Measurements from ENCODE around the gene ATG4B. TPM values are rescaled to one million over a fixed set of nuclear protein-coding genes. Genes with fewer than 3 reads are reported as not detected.
A peak's percentile ranks its signal among the peaks of the same experiment; 100 is the strongest.

ATG4B gene
- total and polyA plus RNA-seq, 2 of the 8 experiments (the other 6 are each of a cell fraction or from before 2014, with no cell fraction given), result 103 to 155 TPM

GRCh38 chr2:241637795-241638660 lies 535 bp downstream of the ATG4B start:
- peaks cover 3 to 11% (median 9%) of the 10 kb centered on the region in 4 experiments; a peak in 6 of 8 replicates for H3K36me3 ChIP-seq (ENCODE audit: control insufficient read depth in 2 of 4, insufficient read depth in 4 of 4, low read length in 3 of 4)
- H2AFZ ChIP-seq (ENCODE audit: low read length), result no peak overlapping the region
- peak overlapping the region; percentile 97 for H3K27ac ChIP-seq (ENCODE audit: low read depth, low read length)
- 10% methylated on average over 22 of the region's 67 CpGs; no CpG with 5 or more reads in 1 of the 2 experiments for WGBS, 2 experiments (ENCODE audit: extremely low coverage in 1 of 2, insufficient coverage in 1 of 2, insufficient read length in 1 of 2, insufficient replicate concordance in 2 of 2, low coverage in 1 of 2, low lambda C conversion rate in 2 of 2, missing lambda C conversion rate in 1 of 2)
- no peak overlapping the region for H3K14ac ChIP-seq (ENCODE audit: insufficient read length)
- H4K8ac ChIP-seq (ENCODE audit: extremely low read depth, insufficient read depth, low read length), result peak overlapping the region; percentile 98
- FAIRE-seq (no peak), DNase-seq (ENCODE audit: low read depth in 1 of 2, low spot score in 2 of 2) (no peak)
- no peaks in the 10 kb centered on the region for H3K9me3 ChIP-seq (ENCODE audit: insufficient read depth in 2 of 2, low read depth in 1 of 2, low read length in 1 of 2)
- peak overlapping the region; percentile 67 to 98 (median 85); a peak in 6 of 7 replicates for H3K9ac ChIP-seq (replicated peaks in 1 of 4; ENCODE audit: extremely low read depth in 1 of 4, low read depth in 3 of 4, low read length in 3 of 4)
- H4K91ac ChIP-seq (replicated peaks; ENCODE audit: insufficient read length, low read length), result no peak overlapping the region
- POLR2A ChIA-PET (ENCODE audit: partially characterized antibody), result interaction anchor here (0.5 to 2.7 kb wide), 17 partner anchors 9 to 935 kb away, joined by 3 to 8 read pairs (median 4); partner anchors contain the start of genes DTYMK, HDLBP, ING5 and PASK
- peak overlapping the region; percentile 72 to 83 for H3K4me2 ChIP-seq (ENCODE audit: insufficient read depth in 1 of 2, low read depth in 2 of 2, low read length in 2 of 2)
- H3K79me1 ChIP-seq (ENCODE audit: low read depth, low read length), result peaks cover 27% of the 10 kb centered on the region
- H2BK15ac ChIP-seq (ENCODE audit: low read length), result no peak overlapping the region
- CTCF ChIA-PET (ENCODE audit: partially characterized antibody), result interaction anchor here (0.6 to 2.4 kb wide), 4 partner anchors 9 to 404 kb away, joined by 3 to 13 read pairs (median 4); no protein-coding TSS in a partner anchor
- H2BK20ac ChIP-seq (ENCODE audit: low read length), result no peak overlapping the region
- H3K79me2 ChIP-seq (ENCODE audit: control insufficient read depth in 1 of 2, insufficient read depth in 2 of 2, low read length in 2 of 2), result peaks cover 25 to 74% of the 10 kb centered on the region in 2 experiments
- H2BK12ac ChIP-seq (ENCODE audit: low read depth, low read length), result no peak overlapping the region
- TF ChIP-seq PHF8 (conservative IDR thresholded peaks at IDR 0.05; ENCODE audit: low read depth, low read length), result peak; percentile 84; the same call in 1 of the 2 replicates
- no peak for TF ChIP-seq CBX5 (IDR thresholded peaks at IDR 0.05; ENCODE audit: low read depth, low read length)
- peaks cover 4% of the 10 kb centered on the region; the same call in 1 of the 2 replicates for H3K23me2 ChIP-seq (ENCODE audit: low read depth, low read length)
- no peak overlapping the region for H3K18ac ChIP-seq (ENCODE audit: extremely low read depth, low read length)
- peak overlapping the region; percentile 73 to 91 (median 86) for H3K4me3 ChIP-seq (ENCODE audit: extremely low read depth in 1 of 4, insufficient read depth in 2 of 4, low read depth in 3 of 4, low read length in 4 of 4)
- H4K5ac ChIP-seq (ENCODE audit: insufficient read length, low read depth, low read length), result no peak overlapping the region
- H2BK5ac ChIP-seq (ENCODE audit: low read depth, low read length), result no peak overlapping the region
- no peak overlapping the region for H2AK5ac ChIP-seq (ENCODE audit: low read depth, low read length)
- peaks cover 24 to 27% of the 10 kb centered on the region in 2 experiments for H4K20me1 ChIP-seq (replicated peaks in 1 of 2; ENCODE audit: control insufficient read depth in 1 of 2, insufficient read depth in 2 of 2, low read length in 2 of 2)
- H2BK120ac ChIP-seq (replicated peaks; ENCODE audit: low read depth, low read length), result no peak overlapping the region
- no peak overlapping the region for H3K23ac ChIP-seq (ENCODE audit: insufficient read length)
- peaks cover 0 to 10% (median 6%) of the 10 kb centered on the region in 4 experiments; a peak in 6 of 7 replicates for H3K4me1 ChIP-seq (replicated peaks in 1 of 4; ENCODE audit: control insufficient read depth in 3 of 4, insufficient read depth in 4 of 4, low read length in 3 of 4)
- H3K27me3 ChIP-seq (replicated peaks in 1 of 4; ENCODE audit: control insufficient read depth in 3 of 4, extremely low read depth in 1 of 4, insufficient read depth in 3 of 4, low read length in 3 of 4), result no peaks in the 10 kb centered on the region
- no peak overlapping the region for H3K4ac ChIP-seq (replicated peaks; ENCODE audit: insufficient read length, low read depth, low read length)
- H3K56ac ChIP-seq (replicated peaks; ENCODE audit: insufficient read length, low read depth, low read length), result no peak overlapping the region

Data from H1 (cell line).